HG03571 (cell line): ENCODE results near the gene ATP13A5.

Experiments used
- ATAC-seq: cut with Tn5 transposase; IDR thresholded peaks from one replicate; pipeline ENCODE4 v1.9.1; 2021; ENCODE audit not compliant: unreplicated experiment

The ATP13A5 gene

DNA sequence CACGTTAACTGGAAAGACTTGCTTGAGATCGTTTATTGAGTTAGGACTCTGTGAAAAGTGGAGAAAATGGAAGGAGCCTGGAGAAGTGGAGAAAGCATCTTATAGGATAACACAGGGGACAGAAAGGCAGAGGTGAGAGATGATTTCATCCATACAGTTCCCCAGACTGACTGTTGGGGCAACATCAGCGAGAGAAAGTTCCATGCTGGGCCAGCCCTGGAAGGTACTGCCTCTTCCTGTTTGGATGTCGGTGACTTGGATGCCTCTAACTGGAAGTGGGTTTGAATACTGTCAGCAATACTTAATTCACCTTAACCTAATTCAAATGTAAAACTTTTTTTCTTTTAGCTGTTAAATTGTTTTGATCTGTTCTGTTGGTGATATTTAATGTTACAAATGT is 32.3 kb downstream of the ATP13A5 start:
- no peak for ATAC-seq

DNA sequence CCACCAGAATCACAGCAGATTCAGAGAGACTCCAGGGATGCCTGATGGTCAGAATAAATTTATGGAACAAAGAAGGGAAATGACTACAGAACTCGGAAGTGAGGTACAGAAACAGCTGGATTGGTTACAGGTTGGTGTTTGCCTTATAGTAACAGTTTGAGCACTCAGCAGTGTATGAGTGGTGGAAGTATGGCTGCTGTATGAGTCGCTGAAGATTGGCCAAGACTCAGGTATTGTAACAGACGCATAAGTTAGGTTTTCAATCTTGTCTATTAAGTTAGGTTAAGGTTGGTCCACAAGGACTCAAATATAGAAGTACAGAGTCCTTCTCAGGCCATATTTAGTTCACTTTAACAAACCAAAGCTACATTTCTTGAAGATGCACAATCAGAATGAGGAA is 33.1 kb downstream of the ATP13A5 start:
- no peak for ATAC-seq

DNA sequence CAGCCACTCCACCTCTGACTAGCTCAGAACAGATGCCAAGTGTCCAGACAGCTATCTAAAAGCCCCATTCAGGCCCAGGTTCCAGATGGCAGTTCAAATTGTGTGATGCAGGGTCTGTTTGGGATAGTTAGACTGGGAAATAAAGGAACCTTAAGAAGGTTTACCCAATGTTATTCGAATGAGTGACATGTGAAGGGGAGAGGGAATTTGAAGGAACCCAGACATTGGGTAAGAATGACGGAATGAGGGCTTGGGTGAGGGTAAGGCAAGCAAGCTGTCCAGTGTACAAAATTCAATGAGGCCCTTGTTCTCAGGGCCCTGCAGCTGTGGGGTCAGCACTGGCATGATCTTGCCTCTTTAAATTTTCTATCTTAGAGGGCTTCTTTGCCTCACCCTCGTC is 34.1 kb downstream of the ATP13A5 start:
- no peak for ATAC-seq

DNA sequence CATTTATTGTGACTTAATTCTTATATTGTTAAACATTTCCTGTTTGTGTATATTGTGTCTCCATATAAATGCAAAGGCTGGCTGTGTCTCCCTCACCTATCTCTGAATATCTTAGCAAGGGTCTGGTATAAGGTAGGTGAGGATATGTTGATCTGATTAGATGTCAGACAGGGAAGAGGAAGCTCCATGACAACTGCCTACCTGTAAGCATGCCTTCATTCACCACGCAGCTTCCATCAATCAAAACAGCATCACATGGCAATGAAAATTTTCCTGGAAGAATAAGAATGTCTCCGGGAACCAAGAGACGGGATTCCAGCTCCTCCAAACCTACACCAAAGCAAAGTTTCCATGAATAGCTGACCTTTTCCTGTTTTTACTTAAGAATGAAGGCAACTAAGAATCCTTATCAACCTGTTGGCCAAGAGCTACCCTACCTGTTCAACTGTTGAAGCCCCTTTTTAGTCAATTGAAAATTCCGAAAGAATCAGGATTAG is 34.8 kb downstream of the ATP13A5 start:
- ATAC-seq, result no peak

DNA sequence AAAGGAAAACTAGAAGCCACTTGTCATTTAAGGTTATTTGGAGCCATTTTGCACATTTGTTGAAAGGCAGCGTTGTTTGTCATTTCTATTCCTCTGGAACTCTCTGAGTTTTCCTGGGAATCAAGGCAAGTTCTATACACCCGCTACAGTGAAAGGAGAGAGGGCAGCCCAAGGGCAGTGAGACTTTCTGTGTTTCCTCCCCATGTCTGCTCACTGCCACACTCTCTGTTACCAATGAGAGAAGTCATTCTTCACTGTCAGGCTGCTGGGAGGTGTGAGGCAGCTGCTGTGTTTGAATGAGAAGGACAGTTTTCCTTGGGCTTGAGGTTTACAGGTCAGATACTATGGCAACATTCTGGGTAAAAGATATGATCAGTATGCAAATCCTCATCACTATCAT is 36.0 kb downstream of the ATP13A5 start:
- ATAC-seq, result no peak

DNA sequence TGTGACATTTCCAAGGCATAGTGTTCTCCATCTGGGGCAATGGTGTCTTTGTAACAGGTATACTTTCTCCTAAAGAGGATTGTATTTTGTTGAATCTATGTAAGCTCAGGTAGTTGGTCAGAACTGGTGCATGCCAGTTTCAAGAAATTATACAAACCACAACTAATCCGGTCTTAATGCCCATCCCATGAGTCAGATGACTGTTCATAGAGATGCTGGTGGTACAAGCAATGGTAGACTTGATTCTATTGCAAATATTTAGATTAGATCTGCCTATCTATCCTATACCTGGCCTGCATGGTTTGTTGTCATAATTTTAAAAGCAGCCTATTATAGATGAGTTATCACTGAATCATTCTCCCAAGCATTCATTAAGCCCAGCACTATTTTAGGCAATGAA is 43.5 kb downstream of the ATP13A5 start:
- ATAC-seq, result no peak

DNA sequence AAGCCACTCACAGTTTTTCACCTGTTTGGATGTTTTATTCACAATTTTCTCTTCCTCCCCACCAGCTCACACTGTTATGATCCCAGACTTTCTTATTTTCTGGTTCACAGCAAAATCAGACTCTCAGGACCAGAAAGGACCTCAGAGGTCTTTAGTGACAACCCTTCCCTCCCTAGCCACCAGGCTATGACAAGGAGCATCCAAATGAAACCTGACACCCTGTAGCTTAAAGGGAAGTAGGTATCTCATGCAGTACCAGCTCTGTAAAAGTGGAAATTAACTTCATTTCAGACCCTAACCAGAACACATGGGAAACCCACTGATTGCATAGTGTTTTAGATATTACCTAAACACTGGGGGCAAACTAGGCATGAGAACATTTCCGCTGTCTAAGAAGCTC is 45.3 kb downstream of the ATP13A5 start:
- no peak for ATAC-seq

DNA sequence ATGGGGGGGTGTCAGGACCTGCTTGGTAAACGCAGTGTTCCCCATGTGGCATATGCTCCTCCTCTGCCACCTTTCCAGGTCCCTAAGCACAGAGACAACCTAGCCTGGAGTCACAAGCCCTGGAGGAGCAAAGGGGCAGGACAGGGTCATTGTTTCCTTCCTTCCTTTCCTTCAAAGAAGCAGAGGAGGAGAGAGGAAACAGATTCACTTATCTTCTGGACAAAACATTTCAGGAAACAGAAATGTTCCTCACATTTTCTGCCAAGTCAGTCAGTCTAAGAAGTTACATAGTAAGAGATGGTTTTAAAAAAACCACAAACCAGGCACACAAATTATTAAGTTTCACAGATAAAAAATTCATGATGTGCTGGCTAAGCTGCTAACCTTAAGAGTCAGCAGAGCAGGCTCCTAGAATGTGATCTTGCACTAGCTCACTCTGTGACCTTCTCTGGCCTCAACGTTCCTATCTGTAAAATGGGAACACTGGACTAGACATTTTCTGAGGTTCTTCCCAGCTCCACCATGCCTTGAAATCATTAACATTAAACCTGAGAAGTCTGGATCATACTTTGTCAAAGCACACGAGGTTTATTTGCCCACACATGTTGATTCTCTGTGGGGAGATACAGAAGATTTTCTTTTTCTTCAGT is 47.9 kb downstream of the ATP13A5 start:
- ATAC-seq, result no peak

DNA sequence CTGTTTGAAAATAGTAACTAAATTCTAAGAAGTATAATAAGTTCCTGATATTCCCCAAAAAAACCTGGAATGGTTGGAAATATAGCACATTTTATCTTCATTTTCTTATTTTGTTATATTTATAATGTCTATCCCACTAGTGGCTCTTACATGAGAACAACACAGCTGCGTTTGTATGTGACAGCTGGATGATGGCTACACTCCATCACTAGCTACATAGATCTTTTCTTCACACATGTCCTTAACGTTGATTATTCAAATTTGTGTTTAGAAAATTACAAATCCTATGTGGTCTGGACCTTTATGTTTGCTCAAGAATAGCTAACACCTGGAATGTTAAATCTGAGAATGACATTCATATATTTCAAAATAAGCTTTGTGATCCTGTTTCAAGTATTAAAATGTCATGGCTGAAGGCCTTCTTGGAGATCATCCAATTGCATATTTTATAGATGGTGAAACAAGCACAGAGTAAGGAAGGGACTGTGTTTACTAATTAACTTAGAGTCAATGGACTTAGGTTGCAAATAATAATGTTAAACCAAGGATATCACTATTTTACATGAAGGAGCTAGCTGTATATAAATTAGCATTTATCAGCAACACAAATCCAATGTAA is 60.8 kb downstream of the ATP13A5 start:
- no peak for ATAC-seq

DNA sequence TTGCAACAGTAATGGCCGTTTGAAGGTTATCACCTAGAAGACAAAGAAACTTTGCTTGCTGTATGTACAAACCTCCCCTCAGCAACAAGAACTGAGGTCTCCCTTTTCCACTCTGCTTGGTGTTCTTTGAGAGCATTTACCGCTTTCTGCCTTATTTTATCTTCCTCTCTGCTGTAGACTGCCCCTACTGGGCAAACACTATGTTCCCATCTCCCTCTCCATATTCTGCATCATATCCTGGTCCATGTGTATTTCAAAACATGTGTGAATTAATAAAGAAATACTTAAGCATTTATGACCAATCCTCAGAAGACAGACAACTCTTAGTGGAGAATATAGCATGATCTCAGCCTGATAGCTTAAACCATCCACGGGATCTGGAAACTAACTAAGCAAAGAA is 64.4 kb downstream of the ATP13A5 start:
- no peak for ATAC-seq

DNA sequence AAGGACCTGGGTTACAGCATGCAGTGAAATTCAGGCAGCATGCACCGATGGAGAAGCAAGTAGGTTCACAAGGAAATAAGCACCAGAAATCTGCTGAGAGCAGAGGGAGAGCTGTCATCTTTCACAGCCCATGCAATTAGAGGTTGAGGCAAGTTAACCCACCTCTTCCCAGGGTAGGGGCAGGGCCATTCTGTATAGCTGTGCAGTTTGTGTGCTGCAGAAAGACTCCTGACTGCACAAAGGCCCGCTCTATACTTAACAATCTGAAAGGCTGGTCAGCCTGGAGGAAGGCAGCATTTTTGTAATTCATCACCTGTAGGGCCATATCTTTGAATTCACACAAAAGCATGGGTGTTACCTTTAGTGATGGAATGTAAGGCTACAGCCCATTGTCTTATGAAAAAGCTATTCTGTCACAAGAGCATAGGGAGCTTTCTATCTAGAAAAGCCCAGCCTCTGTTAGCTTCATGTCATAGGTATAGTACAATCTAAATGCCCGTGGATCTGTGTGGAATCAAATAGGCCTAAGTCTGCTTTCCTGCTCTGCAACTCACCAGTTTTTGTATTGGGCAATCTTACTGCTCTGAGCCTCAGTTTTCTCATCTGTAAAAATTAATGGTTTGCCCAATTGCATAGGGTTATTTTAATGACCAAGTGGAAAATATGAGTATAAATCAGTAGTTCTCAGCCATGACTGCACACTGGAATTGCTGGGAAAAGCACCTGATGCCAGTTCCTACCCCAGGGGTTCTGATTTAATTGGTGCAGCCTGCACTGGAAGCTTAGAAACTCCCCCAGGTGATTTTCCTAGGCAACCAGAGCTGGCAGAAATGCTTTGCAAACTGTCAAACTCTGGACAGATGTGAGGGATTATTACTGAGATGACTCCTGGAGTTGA is 65.2 kb downstream of the ATP13A5 start:
- ATAC-seq, result no peak

DNA sequence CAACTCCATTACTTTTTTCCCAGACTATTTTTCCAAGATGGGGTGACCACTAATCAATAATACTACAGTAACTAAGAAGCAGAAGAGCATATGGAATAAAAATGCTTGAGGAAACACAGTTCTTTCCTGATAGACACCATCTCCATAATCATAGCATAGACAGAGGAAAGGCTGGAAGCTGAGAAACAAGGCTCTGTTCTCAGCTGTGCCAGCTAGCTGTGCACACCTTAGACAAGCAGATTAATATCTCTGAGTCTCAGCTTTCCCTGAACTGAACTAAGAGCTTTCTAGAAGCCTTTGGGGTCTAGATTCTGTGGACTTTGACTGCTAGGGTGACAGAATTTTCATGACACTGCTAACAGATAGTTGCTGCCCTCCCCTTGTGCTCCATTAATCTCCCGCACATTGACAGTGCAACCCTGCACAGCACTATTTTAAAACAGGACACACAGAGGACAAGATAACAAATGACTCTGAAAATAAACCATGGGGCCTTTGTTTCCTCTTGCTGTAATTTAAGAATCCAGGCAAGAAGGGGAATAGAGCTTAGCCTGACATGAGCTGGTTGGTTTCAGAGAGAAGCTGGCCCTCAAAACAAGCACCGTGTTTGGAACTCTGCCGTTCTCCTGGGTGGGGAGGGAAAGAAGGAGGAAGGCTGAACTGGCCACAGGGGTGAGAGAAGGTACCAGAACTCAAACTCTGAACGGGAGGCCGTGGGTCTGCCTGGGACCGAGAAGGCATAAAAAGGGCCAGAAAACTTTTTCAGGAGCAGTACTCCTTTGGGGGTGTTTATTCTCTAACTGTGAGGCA is 67.4 kb downstream of the ATP13A5 start:
- no peak for ATAC-seq

DNA sequence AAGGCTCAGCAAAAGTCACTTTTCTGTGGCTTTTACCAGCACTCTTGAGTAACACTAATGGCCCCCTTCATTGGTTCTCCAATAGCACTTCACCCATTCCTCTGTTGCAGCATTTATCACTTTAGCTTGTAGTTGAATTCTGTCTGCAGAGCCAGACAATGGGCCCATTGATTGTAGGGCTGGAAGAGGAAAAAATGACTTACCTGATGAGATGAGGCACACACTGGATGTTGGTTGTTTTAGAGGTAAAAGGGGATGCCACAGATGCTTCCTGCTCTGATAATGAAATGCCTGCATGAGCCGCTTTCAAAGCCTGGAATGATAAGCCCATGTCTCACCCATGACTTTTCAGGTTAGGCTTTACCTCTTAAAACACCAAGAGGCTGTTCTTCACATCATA is 73.2 kb downstream of the ATP13A5 start:
- no peak for ATAC-seq

DNA sequence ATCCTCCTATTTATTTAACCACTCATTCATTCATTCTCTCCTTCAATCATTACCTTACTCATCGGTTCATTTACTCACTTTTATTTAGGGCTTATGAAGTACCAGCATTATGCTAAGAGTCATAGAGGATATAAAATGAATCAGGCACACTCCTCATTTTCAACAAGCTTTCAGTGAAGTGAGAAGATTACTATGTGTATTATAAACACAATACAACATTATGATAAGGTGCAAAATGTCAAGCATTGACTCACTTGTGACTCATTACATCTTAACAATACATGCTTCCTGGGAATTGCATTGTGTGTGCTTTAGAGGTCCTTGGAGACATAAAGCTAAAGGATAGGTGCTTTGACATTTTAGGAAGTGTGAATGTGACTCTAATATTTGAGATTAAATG is 77.1 kb downstream of the ATP13A5 start:
- ATAC-seq, result no peak

DNA sequence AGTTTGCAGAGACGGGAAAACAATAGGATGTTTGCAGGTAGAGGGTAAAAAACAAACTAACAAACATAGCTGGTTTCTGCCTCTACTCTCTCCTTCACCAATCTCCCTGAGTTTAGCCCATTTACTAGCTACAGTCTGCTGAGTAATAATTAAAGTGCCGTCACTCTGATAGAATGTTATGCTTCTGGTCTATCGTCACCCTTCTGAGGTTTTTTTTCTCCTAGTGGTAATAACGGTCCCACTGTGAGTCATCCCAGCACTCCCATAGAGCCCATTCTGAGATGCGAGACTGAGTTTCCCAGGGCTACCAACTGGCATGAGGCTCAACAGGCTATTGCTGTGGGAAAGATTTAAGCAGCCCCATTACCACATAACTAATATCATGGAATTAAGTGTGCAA is 81.1 kb downstream of the ATP13A5 start:
- ATAC-seq, result no peak

DNA sequence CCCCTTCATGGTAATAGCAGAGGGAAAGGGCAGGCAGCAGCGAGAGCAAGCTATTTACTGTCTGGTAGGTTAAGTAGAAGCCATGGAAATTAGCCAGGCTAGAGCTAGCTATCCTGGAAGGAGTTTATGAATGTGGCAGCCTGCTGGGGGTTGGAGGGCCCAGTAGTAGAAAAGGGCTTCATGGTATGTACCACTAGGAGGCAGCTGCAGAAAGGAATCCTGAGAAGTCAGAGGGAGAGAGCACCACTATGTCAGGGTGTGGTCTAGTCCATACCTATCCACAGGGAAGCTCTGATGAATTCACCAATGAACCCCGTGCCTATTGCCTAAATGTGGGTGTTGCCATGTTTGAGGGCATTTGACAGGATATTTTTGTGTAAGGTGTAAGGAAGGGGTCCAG is 82.6 kb downstream of the ATP13A5 start:
- ATAC-seq, result no peak

DNA sequence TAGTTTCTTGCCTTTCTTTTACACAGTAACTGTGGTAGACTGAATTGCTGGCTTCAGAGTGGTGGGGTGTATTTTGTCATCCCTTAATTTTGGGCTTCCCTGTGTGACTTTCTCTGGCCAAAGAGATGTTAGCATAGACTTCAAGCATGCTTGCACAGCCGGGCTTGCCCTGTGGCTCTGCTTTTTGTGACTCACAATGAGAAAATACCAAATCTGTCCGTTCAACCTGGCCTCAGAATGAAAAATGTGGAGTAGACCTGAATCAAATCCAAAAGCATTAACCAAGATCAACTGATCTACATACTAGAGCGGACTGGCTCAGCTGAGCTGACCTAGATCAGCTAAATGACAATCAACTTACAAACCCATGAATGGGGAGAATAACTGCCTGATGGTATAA is 86.2 kb downstream of the ATP13A5 start:
- ATAC-seq, result no peak

DNA sequence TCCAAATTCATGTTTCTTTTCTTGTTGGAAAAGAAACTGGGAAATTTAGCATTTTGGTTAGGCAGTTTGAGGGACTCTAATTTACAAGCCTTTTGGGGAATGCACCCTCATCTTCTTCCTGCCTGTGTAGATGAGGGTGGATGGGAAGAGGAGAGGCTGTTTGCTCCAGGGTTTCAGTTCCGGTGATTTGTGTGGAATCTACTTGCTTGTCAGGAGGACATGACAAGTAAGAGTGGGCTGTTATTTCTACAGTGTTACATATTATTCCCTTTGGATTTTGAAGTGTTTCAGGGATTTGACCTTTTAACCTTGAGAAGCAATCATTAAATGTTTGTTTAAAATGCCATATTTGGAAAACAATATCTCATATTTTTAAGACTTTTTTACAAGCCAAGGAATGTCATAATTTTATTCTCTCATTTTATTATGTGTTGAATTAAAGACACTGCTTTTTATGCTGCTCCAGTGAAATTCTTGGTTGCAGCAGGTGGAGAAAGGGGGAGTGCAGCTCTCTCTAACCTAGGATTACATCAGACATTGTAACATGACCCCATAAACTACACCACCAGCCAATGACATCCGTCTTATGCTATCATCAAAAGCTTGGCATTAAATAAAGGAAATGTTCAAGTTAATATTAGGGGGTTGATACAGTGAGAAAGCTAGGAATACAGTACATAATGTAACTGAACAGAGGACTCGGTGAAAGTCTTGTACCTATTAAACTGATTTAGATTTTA is 107.3 kb downstream of the ATP13A5 start:
- ATAC-seq, result no peak

DNA sequence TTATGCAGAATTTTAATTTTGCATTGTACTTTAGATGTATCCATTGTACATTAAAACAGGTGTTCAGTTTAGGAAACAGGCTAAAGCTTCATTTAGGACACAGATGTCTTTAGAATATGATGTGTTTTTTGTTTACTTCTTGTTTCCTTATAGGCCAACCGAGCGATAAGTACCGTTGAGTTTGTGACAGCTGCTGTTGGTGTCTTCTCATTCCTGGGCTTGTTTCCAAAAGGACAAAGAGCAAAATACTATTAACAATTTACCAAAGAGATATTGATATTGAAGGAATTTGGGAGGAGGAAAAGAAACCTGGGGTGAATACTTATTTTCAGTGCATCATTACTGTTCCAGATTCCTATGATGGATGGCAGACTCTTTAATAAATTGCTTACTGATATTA is 108.1 kb downstream of the ATP13A5 start:
- no peak for ATAC-seq

DNA sequence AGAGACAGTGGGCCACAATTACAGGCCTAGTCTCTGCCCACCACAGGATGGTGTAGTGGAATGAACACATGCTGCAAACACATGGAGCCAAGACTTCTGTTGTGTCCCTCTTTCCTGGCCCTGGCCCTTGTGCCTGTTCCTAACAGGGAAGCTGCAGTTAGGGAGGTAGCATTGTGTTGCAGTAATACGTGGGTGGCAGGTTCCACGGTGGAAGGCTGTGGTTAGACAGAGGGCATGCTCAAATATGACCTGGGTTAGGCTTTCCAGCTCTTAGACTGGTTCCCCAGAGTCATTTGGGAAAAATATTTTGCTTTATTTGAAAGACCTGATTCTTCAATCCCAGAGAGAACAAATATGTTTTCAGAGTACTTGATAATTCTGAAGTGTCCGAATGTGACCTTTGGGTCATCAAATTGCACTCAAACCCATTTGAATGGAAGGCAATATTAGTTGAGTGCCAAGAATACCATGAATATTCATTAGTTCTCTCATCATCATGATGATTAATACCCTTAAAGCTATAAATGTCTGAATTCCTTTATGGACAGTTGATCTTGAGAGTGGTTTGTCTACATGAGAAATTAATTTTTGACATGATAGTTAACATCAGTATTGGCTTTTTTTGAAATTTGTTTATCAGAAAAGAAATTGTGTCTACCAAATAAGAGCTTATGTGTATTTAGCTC is 109.1 kb downstream of the ATP13A5 start:
- ATAC-seq, result no peak
